ENCODE data around the gene OAT.

DNA sequence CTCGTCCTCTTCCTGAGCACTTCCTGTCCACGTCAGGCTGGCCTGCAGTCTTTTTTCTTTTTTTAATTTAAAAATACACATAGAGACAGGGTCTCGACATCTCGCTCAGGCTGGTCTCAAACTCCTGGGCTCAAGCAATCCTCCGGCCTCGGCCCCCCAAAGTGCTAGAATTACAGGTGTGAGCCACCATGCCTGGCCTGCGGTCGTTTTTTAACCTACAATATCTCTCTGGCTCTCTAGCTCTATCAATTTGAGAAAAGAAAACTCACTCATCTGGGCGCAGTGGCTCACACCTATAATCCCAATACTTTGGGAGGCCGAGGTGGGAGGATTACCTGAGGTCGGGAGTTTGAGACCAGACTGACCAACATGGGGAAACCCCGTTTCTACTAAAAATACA is 4.0 kb upstream of the OAT start:
- TF ChIP-seq, protein P1, sequence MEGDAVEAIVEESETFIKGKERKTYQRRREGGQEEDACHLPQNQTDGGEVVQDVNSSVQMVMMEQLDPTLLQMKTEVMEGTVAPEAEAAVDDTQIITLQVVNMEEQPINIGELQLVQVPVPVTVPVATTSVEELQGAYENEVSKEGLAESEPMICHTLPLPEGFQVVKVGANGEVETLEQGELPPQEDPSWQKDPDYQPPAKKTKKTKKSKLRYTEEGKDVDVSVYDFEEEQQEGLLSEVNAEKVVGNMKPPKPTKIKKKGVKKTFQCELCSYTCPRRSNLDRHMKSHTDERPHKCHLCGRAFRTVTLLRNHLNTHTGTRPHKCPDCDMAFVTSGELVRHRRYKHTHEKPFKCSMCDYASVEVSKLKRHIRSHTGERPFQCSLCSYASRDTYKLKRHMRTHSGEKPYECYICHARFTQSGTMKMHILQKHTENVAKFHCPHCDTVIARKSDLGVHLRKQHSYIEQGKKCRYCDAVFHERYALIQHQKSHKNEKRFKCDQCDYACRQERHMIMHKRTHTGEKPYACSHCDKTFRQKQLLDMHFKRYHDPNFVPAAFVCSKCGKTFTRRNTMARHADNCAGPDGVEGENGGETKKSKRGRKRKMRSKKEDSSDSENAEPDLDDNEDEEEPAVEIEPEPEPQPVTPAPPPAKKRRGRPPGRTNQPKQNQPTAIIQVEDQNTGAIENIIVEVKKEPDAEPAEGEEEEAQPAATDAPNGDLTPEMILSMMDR (IDR thresholded peaks at IDR 0.05): no peak
- no peak for TF ChIP-seq POLR2A (IDR thresholded peaks at IDR 0.05)

Measured in Peyer's patch (tissue), 4 donors.